Loucy (cell line): ENCODE results near the gene RABAC1.

Source experiments
- H2AFZ ChIP-seq: fragments of 200-600 bp; sonication (generic); 2 replicates; pipeline ENCODE4 v1.6.0; 2016; ENCODE audit warnings: antibody characterized with exemption, mild to moderate bottlenecking, low read length, moderate library complexity
- H3F3A ChIP-seq: fragments of 200-600 bp; 2 replicates; pipeline ENCODE4 v1.6.0; 2016; ENCODE audit warnings: antibody characterized with exemption, low read depth, mild to moderate bottlenecking
- H3K27me3 ChIP-seq: fragments of 200-600 bp; sonication (generic); 2 replicates; pipeline ENCODE4 v1.6.1; 2014; ENCODE audit warnings: low read length, mild to moderate bottlenecking; ENCODE audit not compliant: insufficient read depth, poor library complexity, severe bottlenecking
- H3K36me3 ChIP-seq: fragments of 200-600 bp; sonication (generic); 2 replicates; pipeline ENCODE4 v1.6.1; 2016; ENCODE audit warnings: low read length; ENCODE audit not compliant: insufficient read depth
- H3K4me1 ChIP-seq: fragments of 200-600 bp; sonication (generic); 2 replicates; pipeline ENCODE4 v1.5.1; 2014; ENCODE audit warnings: low read length, mild to moderate bottlenecking; ENCODE audit not compliant: insufficient read depth, poor library complexity, severe bottlenecking
- H3K4me2 ChIP-seq: fragments of 200-600 bp; sonication (generic); 2 replicates; pipeline ENCODE4 v1.6.0; 2014; ENCODE audit warnings: antibody characterized with exemption, low read length, low read depth, mild to moderate bottlenecking; ENCODE audit not compliant: poor library complexity, severe bottlenecking
- H3K4me3 ChIP-seq: fragments of 200-600 bp; sonication (generic); 2 replicates; pipeline ENCODE4 v1.5.1; 2014; ENCODE audit warnings: low read length, mild to moderate bottlenecking, mixed read lengths; ENCODE audit not compliant: poor library complexity, severe bottlenecking
- H3K79me2 ChIP-seq: fragments of 200-600 bp; sonication (generic); 2 replicates; pipeline ENCODE4 v1.6.1; 2014; ENCODE audit warnings: low read length; ENCODE audit not compliant: insufficient read depth
- H3K9ac ChIP-seq: fragments of 200-600 bp; sonication (generic); 2 replicates; pipeline ENCODE4 v1.6.0; 2014; ENCODE audit warnings: mild to moderate bottlenecking, low read depth, low read length, moderate library complexity; ENCODE audit not compliant: poor library complexity, severe bottlenecking
- H3K9me2 ChIP-seq: fragments of 200-600 bp; sonication (generic); replicated peaks from 2 replicates; pipeline ENCODE4 v1.6.1; 2016; ENCODE audit warnings: low read depth, low read length, mixed read lengths
- H3K9me3 ChIP-seq: fragments of 200-600 bp; sonication (generic); 2 replicates; pipeline ENCODE4 v1.6.1; 2014; ENCODE audit warnings: mild to moderate bottlenecking, antibody characterized with exemption, low read length, low read depth; ENCODE audit not compliant: insufficient read depth
- H4K20me1 ChIP-seq: fragments of 200-600 bp; sonication (generic); 2 replicates; pipeline ENCODE4 v1.6.0; 2014; ENCODE audit warnings: antibody characterized with exemption, low read length, mild to moderate bottlenecking; ENCODE audit not compliant: insufficient read depth, poor library complexity, severe bottlenecking
- EZH2phosphoT487 ChIP-seq: fragments of 200-600 bp; IDR thresholded peaks from 2 replicates; pipeline ENCODE4 v1.6.1; 2018; ENCODE audit warnings: antibody characterized with exemption, mild to moderate bottlenecking, moderate library complexity, borderline replicate concordance
- TF ChIP-seq, protein P1 (sequence below): fragments of 200-600 bp; sonication (generic); conservative IDR thresholded peaks from 2 replicates; pipeline ENCODE4 v1.5.1; 2014; ENCODE audit warnings: mild to moderate bottlenecking, antibody characterized with exemption, low read length

Gene RABAC1

DNA sequence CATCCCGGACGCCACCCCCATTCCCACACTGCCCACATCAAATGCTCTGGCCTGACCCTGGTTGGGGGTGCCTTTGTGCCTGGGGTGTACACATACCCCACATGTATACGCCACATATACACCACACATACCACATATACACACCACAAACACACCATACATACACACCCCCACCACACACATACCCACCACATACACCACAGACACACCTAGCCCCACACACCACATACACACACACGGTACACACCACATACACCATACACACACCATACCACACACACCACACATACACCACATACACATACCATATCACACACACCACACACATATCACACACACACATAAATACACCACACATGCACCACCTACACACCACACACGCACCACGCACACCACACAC is 41.0 kb downstream of the RABAC1 start:
- no peaks in the 10 kb centered on the region for H4K20me1 ChIP-seq
- TF ChIP-seq, protein P1, sequence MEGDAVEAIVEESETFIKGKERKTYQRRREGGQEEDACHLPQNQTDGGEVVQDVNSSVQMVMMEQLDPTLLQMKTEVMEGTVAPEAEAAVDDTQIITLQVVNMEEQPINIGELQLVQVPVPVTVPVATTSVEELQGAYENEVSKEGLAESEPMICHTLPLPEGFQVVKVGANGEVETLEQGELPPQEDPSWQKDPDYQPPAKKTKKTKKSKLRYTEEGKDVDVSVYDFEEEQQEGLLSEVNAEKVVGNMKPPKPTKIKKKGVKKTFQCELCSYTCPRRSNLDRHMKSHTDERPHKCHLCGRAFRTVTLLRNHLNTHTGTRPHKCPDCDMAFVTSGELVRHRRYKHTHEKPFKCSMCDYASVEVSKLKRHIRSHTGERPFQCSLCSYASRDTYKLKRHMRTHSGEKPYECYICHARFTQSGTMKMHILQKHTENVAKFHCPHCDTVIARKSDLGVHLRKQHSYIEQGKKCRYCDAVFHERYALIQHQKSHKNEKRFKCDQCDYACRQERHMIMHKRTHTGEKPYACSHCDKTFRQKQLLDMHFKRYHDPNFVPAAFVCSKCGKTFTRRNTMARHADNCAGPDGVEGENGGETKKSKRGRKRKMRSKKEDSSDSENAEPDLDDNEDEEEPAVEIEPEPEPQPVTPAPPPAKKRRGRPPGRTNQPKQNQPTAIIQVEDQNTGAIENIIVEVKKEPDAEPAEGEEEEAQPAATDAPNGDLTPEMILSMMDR, result no peak
- TF ChIP-seq EZH2phosphoT487, result no peak
- H3K4me2 ChIP-seq, result no peak overlapping the region
- no peaks in the 10 kb centered on the region for H3K9me3 ChIP-seq
- H3K79me2 ChIP-seq, result no peaks in the 10 kb centered on the region
- H3K27me3 ChIP-seq, result no peaks in the 10 kb centered on the region
- no peaks in the 10 kb centered on the region for H3K4me1 ChIP-seq
- H3K9me2 ChIP-seq, result no peaks in the 10 kb centered on the region
- no peak overlapping the region for H3K9ac ChIP-seq
- no peaks in the 10 kb centered on the region for H3K36me3 ChIP-seq
- H3F3A ChIP-seq, result no peaks in the 10 kb centered on the region
- H3K4me3 ChIP-seq, result no peak overlapping the region
- H2AFZ ChIP-seq, result no peak overlapping the region

DNA sequence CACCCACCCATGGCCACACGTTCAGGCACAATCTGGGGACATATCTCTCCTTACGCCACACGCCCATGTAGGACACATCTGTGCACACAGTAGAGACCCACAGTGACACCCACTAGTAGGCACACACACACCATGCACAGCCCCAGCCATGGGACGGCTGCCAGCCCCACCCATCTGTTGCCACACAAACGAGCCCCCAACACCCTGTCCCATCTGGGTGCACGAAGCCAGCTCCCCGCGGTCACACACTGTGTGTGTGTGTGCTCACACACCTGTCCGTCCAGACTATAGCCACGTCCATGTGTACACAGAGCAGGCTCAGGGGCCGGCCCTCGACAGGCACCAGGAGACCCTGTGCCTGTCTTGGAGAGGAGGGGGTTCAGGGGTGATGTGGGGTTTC is 41.4 kb downstream of the RABAC1 start:
- Histone ChIP-seq H3K36me3 (no peaks in the 10 kb centered on the region), H3K27me3 (no peaks in the 10 kb centered on the region), H3K4me1 (no peaks in the 10 kb centered on the region), H3K9me2 (no peaks in the 10 kb centered on the region), H4K20me1 (no peaks in the 10 kb centered on the region), H3K9me3 (no peaks in the 10 kb centered on the region), H2AFZ (no peak overlapping the region), H3K4me3 (no peak overlapping the region), H3K79me2 (no peaks in the 10 kb centered on the region), H3F3A (no peaks in the 10 kb centered on the region), H3K9ac (no peak overlapping the region), H3K4me2 (no peak overlapping the region)
- TF ChIP-seq, protein P1, result no peak
- no peak for TF ChIP-seq EZH2phosphoT487

DNA sequence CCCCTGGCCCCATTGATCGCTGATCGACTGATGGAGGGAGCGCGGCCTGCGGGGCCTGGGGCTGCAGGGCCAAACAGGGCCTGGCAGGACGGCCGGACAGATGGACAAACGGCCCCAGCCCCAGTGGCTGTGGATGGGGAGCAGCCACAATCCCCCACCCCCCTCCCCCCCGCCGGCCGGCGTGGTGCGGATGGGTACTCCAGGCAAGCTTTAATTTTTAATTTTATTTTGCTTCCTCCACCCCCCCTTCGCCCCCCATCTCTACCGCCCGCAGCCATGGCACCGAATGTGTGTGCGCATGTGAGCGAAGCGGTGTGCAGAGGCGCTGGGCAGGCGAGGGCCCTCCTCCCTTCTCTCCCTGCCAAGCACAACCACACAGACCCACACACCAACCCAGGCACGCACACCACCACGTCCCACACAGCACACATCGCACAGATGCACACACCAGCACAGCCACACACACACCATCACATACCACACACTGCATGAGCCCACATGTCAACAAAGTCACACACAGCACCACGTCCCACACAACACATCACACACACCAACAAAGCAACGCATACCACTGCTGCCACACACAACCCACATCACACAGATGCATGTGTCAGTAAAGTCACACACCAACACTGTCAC is 43.2 kb downstream of the RABAC1 start:
- Histone ChIP-seq H3K4me3 (no peak overlapping the region), H3K27me3 (no peaks in the 10 kb centered on the region), H3K4me2 (no peak overlapping the region)

More for the DNA sequence above, 43.2 kb downstream of the RABAC1 start:
- Histone ChIP-seq H3K79me2 (no peaks in the 10 kb centered on the region), H3K9ac (no peak overlapping the region), H4K20me1 (no peaks in the 10 kb centered on the region), H3K36me3 (no peaks in the 10 kb centered on the region), H3K4me1 (no peaks in the 10 kb centered on the region), H3K9me3 (no peaks in the 10 kb centered on the region), H3F3A (no peaks in the 10 kb centered on the region), H3K9me2 (no peaks in the 10 kb centered on the region), H2AFZ (no peak overlapping the region)
- TF ChIP-seq EZH2phosphoT487, result no peak
- TF ChIP-seq, protein P1, result no peak
